KMS-11 (cell line): Measurements from ENCODE around the gene TMOD4.

ENCODE experiments used
- H2AFZ ChIP-seq: fragments of 200-600 bp; sonication (generic); 2 replicates; pipeline ENCODE4 v1.6.1; 2016; ENCODE audit warnings: antibody characterized with exemption, mixed run types, low read depth
- H3K27ac ChIP-seq: fragments of 200-600 bp; sonication (generic); 2 replicates; pipeline ENCODE4 v1.6.1; 2016; ENCODE audit warnings: mild to moderate bottlenecking, mixed run types
- H3K27me3 ChIP-seq: fragments of 200-600 bp; sonication (generic); 2 replicates; pipeline ENCODE4 v1.6.1; 2017; ENCODE audit warnings: mild to moderate bottlenecking, low read depth, mixed run types, moderate library complexity; ENCODE audit not compliant: insufficient read depth
- H3K36me3 ChIP-seq: fragments of 200-600 bp; sonication (generic); 2 replicates; pipeline ENCODE4 v1.6.1; 2017; ENCODE audit warnings: mild to moderate bottlenecking, mixed run types; ENCODE audit not compliant: insufficient read depth
- H3K4me1 ChIP-seq: fragments of 200-600 bp; sonication (generic); 2 replicates; pipeline ENCODE4 v1.6.1; 2016; ENCODE audit warnings: mild to moderate bottlenecking, low read depth, mixed run types; ENCODE audit not compliant: poor library complexity, severe bottlenecking
- H3K4me2 ChIP-seq: fragments of 200-600 bp; sonication (generic); 2 replicates; pipeline ENCODE4 v1.7.0; 2016; ENCODE audit warnings: mild to moderate bottlenecking, mixed run types
- H3K4me3 ChIP-seq: fragments of 200-600 bp; sonication (generic); IDR thresholded peaks from 2 replicates; pipeline ENCODE4 v1.6.1; 2017; ENCODE audit warnings: low read depth, low read length, mixed read lengths; ENCODE audit not compliant: insufficient read depth
- H3K79me2 ChIP-seq: fragments of 200-600 bp; sonication (generic); 2 replicates; pipeline ENCODE4 v1.6.1; 2016; ENCODE audit warnings: low read depth, mixed run types; ENCODE audit not compliant: insufficient read depth
- H3K9ac ChIP-seq: fragments of 200-600 bp; sonication (generic); 2 replicates; pipeline ENCODE4 v1.6.1; 2016; ENCODE audit warnings: mild to moderate bottlenecking, mixed run types
- H4K20me1 ChIP-seq: fragments of 200-600 bp; sonication (generic); 2 replicates; pipeline ENCODE4 v1.6.1; 2016; ENCODE audit warnings: mild to moderate bottlenecking, mixed run types; ENCODE audit not compliant: insufficient read depth
- TF ChIP-seq, protein P1 (sequence below): fragments of 200-600 bp; sonication (generic); conservative IDR thresholded peaks from 2 replicates; pipeline ENCODE4 v1.6.1; 2017; ENCODE audit warnings: low read depth, mild to moderate bottlenecking, antibody characterized with exemption, low read length, moderate library complexity, mixed read lengths

TMOD4 gene

DNA sequence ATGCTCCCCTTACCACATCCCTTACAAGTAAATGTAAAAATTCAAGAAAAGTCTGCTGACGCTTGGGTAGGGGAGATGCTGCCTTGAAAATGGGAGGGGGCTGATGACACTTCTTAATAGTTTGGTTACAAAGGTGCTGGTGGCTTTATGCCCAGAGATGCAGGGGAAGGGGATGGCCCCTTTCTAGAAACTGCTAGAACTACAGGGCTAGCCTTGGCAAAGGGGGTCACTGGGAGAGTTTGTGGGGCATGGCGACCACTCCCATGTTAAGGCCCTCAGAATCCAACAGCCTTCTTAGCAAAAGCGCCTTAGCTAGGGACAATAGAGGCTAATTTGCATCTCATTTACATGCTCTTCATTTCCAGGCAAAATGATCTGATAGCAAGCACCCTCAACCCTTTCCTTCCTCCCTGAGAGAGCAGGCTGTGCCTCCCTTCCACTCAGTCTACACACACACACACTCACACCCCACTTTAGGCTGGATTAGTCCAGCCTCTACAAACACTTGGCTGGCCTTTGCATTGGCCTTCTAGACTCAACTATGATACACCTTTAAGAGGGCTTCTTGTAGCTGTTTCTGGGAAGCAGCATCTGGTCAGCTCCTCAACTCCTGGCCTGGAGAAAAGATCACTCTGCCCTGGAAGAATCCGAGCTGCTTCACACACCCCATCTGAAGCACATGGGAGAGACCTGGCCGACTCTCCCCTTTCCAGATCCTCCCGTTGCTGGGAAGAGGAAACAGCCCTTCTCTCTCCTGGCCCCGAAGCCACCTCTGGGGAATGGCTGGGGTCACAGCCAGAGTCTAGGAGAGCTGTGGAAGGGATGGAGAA is 31.1 kb downstream of the TMOD4 start:
- Histone ChIP-seq H3K27ac (no peak overlapping the region), H3K4me2 (no peak overlapping the region), H2AFZ (no peak overlapping the region), H3K4me1 (peaks cover 13% of the 10 kb centered on the region), H3K4me3 (no peak overlapping the region), H3K79me2 (no peaks in the 10 kb centered on the region), H3K36me3 (no peaks in the 10 kb centered on the region), H3K27me3 (peaks cover 42% of the 10 kb centered on the region), H3K9ac (no peak overlapping the region), H4K20me1 (no peaks in the 10 kb centered on the region)
- TF ChIP-seq, protein P1, sequence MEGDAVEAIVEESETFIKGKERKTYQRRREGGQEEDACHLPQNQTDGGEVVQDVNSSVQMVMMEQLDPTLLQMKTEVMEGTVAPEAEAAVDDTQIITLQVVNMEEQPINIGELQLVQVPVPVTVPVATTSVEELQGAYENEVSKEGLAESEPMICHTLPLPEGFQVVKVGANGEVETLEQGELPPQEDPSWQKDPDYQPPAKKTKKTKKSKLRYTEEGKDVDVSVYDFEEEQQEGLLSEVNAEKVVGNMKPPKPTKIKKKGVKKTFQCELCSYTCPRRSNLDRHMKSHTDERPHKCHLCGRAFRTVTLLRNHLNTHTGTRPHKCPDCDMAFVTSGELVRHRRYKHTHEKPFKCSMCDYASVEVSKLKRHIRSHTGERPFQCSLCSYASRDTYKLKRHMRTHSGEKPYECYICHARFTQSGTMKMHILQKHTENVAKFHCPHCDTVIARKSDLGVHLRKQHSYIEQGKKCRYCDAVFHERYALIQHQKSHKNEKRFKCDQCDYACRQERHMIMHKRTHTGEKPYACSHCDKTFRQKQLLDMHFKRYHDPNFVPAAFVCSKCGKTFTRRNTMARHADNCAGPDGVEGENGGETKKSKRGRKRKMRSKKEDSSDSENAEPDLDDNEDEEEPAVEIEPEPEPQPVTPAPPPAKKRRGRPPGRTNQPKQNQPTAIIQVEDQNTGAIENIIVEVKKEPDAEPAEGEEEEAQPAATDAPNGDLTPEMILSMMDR: no peak

DNA sequence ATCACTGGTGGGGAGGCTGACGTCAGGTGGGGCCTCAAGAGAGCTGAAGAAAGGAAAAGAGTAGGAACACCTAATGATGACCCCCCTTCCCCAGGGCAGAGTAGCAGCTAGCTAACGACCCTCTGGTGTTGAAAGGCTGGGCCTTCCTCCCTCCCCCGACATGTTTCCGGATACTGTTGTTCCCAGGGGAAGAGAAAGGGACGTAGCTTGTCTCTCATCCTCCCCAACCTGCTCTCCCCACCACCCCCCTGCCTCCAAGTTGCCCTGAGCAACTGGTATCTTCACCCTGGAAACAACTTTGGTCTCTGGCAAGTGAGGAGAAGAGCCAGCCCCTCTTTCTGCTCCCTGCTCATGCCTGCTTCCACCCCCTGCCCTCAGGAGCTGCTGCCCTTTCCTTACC is 31.8 kb downstream of the TMOD4 start:
- Histone ChIP-seq H3K27me3 (peaks cover 42% of the 10 kb centered on the region), H2AFZ (no peak overlapping the region), H3K4me3 (no peak overlapping the region), H3K9ac (no peak overlapping the region), H3K36me3 (no peaks in the 10 kb centered on the region), H3K4me2 (no peak overlapping the region), H3K27ac (no peak overlapping the region), H4K20me1 (no peaks in the 10 kb centered on the region), H3K79me2 (no peaks in the 10 kb centered on the region), H3K4me1 (peaks cover 13% of the 10 kb centered on the region)
- TF ChIP-seq, protein P1: no peak

DNA sequence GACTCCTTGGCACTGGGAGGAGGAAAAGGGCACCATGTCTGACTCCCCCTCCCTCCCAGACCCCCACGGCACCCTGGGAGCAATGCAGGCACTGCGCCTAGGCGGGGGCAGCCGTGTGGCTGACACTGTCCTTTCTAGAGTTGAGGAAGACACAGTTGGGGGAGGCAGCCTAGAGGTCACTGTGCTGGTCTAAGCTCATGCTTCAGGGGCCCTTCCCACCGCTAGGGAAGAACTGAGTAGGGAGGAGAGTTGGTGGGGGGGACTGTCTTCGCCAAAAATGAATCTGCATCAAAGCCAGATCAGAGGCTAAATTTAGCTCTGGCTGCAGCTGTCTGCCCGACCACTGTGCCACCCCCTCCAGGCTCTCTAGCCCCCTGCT is 32.7 kb downstream of the TMOD4 start:
- TF ChIP-seq, protein P1: no peak
- Histone ChIP-seq H3K4me1 (peaks cover 13% of the 10 kb centered on the region), H3K9ac (no peak overlapping the region), H2AFZ (no peak overlapping the region), H3K36me3 (no peaks in the 10 kb centered on the region), H3K4me3 (no peak overlapping the region), H3K27ac (no peak overlapping the region), H3K4me2 (no peak overlapping the region), H4K20me1 (no peaks in the 10 kb centered on the region), H3K27me3 (peaks cover 37% of the 10 kb centered on the region), H3K79me2 (no peaks in the 10 kb centered on the region)

DNA sequence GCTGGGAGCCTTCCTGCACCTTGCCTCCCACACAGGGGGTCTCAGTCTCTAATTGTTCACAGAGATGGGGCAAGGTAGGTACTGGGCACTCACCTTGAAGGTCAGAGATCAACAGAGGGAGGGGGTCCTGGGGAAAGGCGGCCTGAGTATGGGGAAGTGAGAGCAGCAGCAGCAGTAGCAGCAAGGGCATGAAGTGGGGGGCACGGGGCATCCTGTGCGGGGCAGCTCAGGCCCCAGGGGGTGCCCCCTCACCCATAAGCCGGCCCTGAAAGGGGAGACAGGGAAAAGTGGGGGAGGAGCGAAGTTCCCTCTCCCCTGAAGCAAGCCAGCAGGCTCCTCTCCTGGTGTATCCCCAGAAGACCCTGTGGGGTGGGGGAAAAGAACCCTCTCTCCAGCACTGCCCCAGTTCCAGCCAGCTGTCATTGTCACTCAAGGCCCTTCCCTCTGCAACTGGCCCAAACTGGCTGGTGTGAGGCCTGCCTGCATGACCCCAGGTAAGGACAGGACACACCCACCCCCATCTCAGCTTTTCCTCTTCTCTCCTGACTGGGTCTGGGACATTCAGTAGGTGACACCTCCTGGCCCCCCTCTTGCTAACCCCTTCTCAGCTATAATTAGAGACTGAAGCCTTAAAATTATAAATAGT is 33.2 kb downstream of the TMOD4 start:
- peaks cover 13% of the 10 kb centered on the region for H3K4me1 ChIP-seq
- H3K27ac ChIP-seq: no peak overlapping the region
- TF ChIP-seq, protein P1: no peak
- no peak overlapping the region for H3K4me3 ChIP-seq
- H3K27me3 ChIP-seq: peaks cover 32% of the 10 kb centered on the region
- no peak overlapping the region for H2AFZ ChIP-seq
- no peak overlapping the region for H3K9ac ChIP-seq
- no peaks in the 10 kb centered on the region for H3K79me2 ChIP-seq
- no peak overlapping the region for H3K4me2 ChIP-seq
- H3K36me3 ChIP-seq: no peaks in the 10 kb centered on the region
- H4K20me1 ChIP-seq: no peaks in the 10 kb centered on the region
